GM18868 (cell line): ENCODE measurements around the gene TRIM65.
"Not testable (repeated sequence)": the region's sequence is repeated elsewhere in the genome, so short reads cannot be mapped to it uniquely, and the experiment has no call there.

Source experiments
- ATAC-seq: cut with Tn5 transposase; IDR thresholded peaks from one replicate; pipeline ENCODE4 v1.9.1; 2021; ENCODE audit warnings: mild to moderate bottlenecking, moderate library complexity; ENCODE audit not compliant: unreplicated experiment

Gene TRIM65

DNA sequence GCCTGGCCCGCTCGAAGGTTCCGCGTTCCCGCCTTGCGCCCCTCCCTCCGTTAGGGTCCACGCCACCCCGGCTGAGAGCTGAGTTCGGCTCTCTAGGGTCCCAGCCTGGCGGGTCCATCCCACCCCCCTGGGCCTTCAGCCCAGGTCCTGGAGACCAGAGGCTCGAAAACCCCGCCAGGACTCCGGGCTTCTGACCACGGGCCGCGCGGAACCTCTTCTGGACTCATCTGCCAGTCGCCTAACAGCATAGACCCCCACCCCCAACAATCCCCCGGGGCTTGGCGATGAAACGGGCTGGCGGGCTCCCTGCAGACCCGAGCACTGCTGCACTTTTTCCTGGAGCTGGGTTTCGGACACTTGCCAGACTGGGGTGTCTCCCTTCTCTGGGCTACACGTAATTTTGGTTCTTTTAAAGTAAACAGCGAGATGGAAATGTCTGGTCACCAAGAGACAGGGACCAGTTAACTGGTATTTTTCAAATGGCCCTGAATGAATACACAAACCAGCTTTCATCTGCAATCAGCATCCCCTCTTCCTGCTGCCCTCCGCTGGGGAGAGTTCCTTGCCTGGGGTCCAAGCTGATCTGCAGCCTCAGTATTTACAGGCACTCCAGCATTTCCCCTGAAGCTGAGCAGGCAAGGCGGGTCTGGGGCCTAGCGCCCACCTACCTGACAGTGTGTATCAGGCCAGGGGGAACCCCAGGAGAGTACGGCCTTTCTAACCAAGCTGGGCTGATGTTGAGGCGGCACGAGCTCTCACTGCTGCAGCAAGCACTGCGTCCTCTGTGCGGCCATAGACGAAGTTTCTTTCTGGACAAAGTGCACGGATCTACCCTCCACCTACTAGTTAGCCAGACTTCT is 639 bp upstream of the TRIM65 start:
- ATAC-seq = no peak

GRCh38 chr17:75895370-75896155 is 1.2 kb downstream of the TRIM65 start:
- ATAC-seq = no peak

DNA sequence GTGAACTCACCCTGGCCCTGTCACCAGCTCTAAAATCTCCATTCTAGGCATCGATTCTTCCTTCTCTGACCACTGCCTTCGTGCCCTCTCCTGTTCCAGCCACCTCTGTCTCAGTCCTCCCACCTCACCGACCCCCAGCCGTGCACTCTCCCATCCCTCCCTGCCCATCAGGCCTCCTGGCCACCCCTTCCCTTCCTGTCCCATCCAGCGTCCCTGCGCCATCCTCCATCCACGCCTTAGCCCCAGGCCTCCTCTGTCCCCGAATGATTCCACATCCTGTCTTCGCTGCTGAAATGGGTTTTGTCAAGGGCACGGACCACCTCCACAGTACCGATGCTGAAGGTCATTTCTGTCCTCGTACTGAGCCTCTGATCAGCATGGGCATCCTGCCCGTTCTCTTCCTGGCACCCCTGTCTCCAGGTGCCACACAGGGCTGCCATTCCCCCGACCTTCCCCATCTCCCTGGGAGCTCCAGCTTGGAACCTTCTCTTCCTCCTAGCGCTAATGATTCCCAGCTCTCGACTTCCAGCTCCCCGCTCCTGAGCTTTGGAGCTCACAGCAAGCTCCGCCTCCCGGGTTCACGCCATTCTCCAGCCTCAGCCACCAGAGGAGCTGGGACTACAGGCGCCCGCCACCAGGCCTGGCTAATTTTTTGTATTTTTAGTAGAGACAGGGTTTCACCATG is 2.6 kb downstream of the TRIM65 start:
- no peak for ATAC-seq

GRCh38 chr17:75893305-75894048 is 3.3 kb downstream of the TRIM65 start:
- ATAC-seq = no peak

GRCh38 chr17:75892556-75893224 is 4.1 kb downstream of the TRIM65 start:
- ATAC-seq = no peak

DNA sequence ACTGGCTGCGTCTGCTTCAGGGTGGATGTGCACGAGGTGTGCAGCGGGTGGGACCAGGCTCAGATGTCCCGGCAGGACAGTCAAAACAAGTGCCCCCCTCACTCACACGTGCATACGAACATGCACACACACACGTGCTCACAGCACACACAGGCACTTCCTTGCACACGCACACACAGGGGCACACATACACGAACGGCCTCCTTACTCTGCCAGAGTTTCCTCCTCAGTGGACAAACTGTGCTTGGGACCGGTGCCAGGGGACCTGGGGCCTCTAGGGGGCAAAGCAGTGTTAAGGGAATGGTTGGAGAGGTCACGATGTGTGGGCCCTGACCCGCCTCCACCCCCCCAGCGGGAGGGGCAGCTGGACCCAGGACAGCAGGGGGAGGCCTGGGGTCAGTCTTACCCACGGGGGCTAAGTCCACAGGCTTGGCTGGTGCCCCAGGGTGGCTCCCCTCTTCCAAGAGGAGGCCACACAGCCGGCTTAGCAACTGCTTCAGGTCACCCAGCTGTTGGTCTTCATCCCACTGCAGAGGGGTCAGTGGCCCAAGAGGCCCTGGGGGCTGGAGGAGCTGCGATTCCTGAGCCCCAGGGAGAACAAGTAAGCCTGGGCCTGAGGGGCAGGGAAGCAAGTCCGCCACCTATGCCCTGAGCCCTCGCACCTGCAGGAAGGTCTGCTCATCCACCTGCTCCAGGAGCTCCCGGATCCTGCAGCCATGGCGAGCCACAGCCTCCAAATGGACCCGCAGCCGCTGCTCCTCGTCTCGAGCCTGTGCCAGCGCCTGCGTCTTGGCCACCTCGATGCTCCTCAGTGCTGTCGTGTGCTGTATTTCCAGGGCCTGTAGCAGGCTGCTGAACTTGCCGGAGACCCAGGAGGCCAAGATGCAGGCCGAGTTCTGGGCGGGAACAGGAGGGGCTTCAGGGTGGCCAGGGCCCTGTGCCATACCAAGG is 4.9 kb downstream of the TRIM65 start:
- ATAC-seq = no peak

DNA sequence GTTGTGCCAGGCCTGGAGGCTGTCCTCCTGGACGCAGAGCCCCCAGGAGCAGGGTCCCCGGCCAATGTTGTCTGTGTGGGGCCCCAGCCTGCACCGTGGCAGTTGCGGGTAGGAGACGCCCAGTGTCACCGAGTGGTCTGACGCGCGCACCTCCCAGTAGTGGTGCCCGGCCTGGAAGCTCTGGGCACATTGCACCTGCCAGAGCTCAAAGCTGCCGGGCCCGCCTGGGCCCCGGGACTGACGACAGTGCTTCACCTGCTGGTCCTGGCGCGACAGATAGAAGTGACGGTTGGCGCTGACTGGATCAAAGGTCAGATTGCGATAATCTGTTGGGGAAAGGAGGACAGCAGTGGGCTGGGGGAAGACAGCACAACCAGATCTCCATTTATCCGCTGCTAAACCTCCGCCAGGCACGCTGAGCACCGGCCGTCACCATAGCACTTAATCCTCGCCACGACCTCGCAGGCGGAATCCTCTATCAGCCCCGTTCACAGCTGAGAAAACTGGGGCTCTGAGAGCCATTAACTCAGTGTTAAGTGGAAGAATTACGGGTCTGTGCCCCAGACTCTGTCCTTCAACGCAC is 5.6 kb downstream of the TRIM65 start:
- no peak for ATAC-seq

DNA sequence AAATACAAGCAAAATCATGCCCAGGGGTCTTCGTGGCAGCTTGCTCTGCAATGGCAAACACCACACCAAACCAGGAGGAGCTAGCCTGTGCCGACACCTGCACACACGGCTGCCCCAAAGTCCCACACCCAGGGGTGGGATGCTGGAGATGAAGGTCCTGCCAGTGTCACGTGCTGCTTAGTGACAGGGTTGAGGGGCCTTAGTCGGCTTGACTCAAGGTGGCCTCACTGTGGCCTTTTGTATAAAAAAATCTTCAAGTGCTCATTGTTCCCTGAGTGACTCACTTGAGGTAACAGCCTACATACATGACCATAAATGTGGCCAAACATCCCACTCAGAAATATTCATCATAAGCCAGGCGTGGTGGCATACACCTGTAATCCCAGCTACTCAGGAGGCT is 7.3 kb downstream of the TRIM65 start:
- ATAC-seq = no peak

DNA sequence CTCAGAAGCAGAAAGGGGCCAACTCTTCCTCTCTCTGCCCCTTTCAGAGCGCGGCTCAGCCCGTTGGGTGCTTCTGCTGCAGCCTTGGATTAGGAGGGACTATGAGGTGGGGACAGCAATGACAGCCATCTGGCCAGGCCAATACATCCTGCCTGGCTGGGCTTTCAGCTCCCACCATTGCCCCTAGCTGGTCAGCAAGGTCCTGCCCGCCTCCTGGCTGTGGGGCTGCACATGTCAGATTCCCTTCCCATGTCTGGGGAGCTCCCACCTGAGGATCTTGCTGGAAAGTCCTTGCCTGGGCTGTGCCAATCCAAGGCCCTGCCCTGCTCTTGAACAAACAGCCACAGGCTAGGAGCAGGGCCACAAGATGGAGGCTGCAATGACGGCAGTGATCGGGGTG is 8.3 kb downstream of the TRIM65 start:
- no peak for ATAC-seq

DNA sequence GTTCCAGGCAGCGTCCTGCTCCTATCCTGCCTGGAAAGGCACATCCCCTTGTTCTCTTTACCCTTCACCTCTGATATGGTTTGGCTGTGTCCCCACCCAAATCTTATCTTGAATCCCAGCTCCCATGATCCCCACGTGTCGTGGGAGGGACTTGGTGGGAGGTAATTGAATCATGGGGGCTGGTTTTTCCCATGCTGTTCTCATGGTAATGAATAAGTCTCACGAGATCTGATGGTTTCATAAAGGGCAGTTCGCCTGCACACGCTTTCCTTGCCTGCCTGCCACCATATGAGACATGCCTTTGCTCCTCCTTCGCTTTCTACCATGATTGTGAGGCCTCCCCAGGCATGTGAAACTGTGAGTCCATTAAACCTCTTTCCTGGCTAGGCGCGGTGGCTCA is 10.9 kb downstream of the TRIM65 start:
- ATAC-seq = not testable (repeated sequence)

- no peak for ATAC-seq
Measured at GRCh38 chr17:75885431-75885830, 11.3 kb downstream of the TRIM65 start.

DNA sequence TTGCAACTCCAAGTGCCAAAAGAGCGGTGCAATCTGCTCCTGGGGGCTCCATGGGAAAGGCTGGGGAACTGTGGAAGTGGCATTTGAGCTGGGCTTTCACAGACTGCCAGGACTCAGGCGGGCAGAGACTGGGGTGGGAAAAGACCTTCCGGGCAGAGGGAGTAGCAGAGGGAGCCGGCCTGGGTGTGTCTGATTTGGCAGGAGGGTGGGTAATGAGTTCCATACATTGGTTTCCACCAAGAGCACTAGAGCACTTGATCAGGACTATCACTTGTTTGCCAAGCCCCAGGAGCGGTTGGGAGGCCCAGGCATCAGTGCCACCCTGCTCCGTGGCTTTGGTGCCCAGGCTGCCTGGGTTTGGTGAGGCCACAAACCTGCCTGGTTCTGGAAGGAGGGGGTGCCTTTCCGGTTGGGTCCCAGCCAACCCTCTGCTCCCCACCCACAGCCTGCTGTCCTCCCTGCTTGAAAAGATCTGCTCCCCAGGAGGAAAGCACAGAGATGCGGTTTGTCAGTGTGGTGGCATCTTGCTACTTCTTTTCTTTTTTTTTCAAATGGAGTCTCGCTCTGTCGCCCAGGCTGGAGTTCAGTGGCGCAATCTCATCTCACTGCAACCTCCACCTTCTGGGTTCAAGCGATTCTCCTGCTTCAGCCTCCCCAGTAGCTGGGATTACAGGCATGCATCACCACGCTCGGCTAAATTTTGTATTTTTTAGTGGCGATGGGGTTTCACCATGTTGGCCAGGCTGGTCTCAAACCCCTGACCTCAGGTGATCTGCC is 14.9 kb downstream of the TRIM65 start:
- ATAC-seq = no peak

DNA sequence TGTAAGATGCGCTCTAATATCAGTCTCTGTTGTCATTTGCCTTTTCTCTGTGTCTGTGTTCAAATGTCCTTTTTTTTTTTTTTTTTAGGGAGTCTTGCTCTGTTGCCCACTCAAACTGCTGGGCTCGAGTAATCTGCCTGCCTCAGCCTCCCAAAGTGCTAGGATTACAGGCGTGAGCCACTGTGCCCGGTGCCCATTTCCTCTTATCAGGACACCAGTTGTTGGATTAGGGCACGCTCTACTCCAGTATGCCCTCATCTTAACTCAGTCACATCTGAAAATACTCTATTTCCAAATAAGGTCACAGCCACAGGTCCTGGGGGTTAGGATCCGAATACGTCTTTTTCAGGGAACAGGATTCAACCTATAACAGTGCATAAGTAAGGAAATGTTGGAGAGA is 16.5 kb downstream of the TRIM65 start:
- ATAC-seq = no peak

- ATAC-seq = no peak
Measured at GRCh38 chr17:75878174-75878998, 18.4 kb downstream of the TRIM65 start, which contains the start of gene TRIM47. TRIM47 (minus strand) TSS chr17:75878581; CDS start chr17:75878548, 33 bp downstream.

GRCh38 chr17:75877752-75878173 is 19.0 kb downstream of the TRIM65 start:
- peak; percentile 42 for ATAC-seq

- no peak for ATAC-seq
Measured at GRCh38 chr17:75876938-75877751, 19.6 kb downstream of the TRIM65 start.
